Measurements from ENCODE around the gene TFF1.

TFF1 gene

DNA sequence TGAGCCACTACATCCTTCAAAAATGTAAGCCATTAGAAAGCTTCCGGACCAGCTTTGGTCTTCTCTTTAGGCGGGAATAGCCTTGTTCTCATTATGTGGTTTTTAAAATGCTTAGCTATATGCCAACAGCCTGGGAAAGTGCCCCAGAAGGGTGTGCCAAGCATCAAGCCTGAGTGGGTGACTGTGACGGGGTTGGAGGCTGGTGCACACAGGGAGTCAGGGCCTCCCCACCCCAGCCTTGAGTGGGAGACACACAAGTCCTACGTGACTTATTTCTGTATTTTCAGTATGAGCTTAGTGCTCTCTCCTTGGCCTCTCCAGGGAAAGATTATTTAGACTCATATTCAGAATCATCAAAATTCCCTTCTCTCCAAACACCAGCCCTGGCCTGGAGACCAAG is 47.2 kb upstream of the TFF1 start:
- WGBS, 2 donors (ENCODE audit: extremely low coverage in 2 of 2, insufficient read length in 2 of 2, insufficient replicate concordance in 1 of 2): no CpG with 5 or more reads among the region's 4 CpGs
- Histone ChIP-seq H3K79me1 (ENCODE audit: low read depth, low read length) (no peaks in the 10 kb centered on the region), H3K4me1 (ENCODE audit: control insufficient read depth in 2 of 2, insufficient read depth in 1 of 2, low read depth in 1 of 2, low read length in 2 of 2) (peaks cover 0 to 5% of the 10 kb centered on the region in 2 donors), H2BK5ac (ENCODE audit: low read length) (no peak overlapping the region), H2AFZ (ENCODE audit: low read length) (no peak overlapping the region), H4K91ac (ENCODE audit: low read depth, low read length, poor library complexity) (no peak overlapping the region), H3K4me2 (ENCODE audit: insufficient read depth, low read length, poor library complexity, severe bottlenecking) (no peak overlapping the region), H4K8ac (ENCODE audit: low read depth, low read length) (no peak overlapping the region), H3K4me3 (ENCODE audit: low read length in 2 of 2) (no peak overlapping the region), H3K27me3 (ENCODE audit: control insufficient read depth in 3 of 3, insufficient read depth in 3 of 3, low read depth in 1 of 3, low read length in 3 of 3) (no peaks in the 10 kb centered on the region), H3K9me3 (replicated peaks in 1 of 2; ENCODE audit: control insufficient read depth in 2 of 2, insufficient read depth in 1 of 2, low read depth in 1 of 2, low read length in 2 of 2) (peaks cover 0 to 5% of the 10 kb centered on the region in 2 donors), H2BK15ac (ENCODE audit: low read length) (no peak overlapping the region), H2BK120ac (ENCODE audit: low read depth, low read length) (no peak overlapping the region), H3K18ac (ENCODE audit: low read length) (no peak overlapping the region), H2BK12ac (ENCODE audit: low read length) (no peak overlapping the region), H3K4ac (ENCODE audit: low read length) (no peak overlapping the region), H3K27ac (replicated peaks; ENCODE audit: low read length) (no peak overlapping the region), H3K23ac (ENCODE audit: low read depth, low read length, poor library complexity) (no peak overlapping the region), H2AK5ac (ENCODE audit: low read depth, low read length) (no peak overlapping the region), H3K14ac (ENCODE audit: low read length) (no peak overlapping the region), H3K9ac (ENCODE audit: low read depth, low read length, poor library complexity) (no peak overlapping the region), H3K36me3 (replicated peaks in 1 of 2; ENCODE audit: control insufficient read depth in 2 of 2, insufficient read depth in 2 of 2, low read length in 2 of 2) (no peaks in the 10 kb centered on the region)
- DNase-seq (ENCODE audit: low spot score): no peak

DNA sequence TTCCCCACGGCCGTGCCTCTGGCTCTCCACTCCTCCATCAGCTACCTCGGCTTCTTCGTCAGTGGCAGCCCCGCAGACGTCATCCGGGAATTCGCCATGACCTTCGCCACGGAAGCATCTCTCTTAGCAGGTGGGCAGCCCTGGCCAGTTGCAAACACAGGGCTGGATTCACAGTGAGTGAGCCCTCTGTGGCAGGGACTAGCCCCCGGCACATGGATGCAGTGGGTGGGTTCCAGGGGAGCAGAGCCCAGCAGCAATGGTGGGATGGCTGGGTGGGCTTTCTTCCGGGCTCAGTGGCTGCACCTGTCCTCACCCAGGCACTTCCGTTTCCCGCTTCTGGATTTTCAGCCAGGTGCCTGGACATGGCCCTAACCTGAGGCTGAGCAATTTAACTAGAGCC is 46.8 kb upstream of the TFF1 start:
- no peak for DNase-seq (ENCODE audit: low spot score)
- Histone ChIP-seq H3K23ac (ENCODE audit: low read depth, low read length, poor library complexity) (peak overlapping the region; percentile 20), H3K14ac (ENCODE audit: low read length) (peak overlapping the region; percentile 91), H3K4me3 (ENCODE audit: low read length in 2 of 2) (no peak overlapping the region), H3K27ac (replicated peaks; ENCODE audit: low read length) (no peak overlapping the region), H3K9me3 (replicated peaks in 1 of 2; ENCODE audit: control insufficient read depth in 2 of 2, insufficient read depth in 1 of 2, low read depth in 1 of 2, low read length in 2 of 2) (peaks cover 0 to 5% of the 10 kb centered on the region in 2 donors), H3K27me3 (ENCODE audit: control insufficient read depth in 3 of 3, insufficient read depth in 3 of 3, low read depth in 1 of 3, low read length in 3 of 3) (no peaks in the 10 kb centered on the region), H3K4ac (ENCODE audit: low read length) (no peak overlapping the region), H2AFZ (ENCODE audit: low read length) (no peak overlapping the region), H2BK120ac (ENCODE audit: low read depth, low read length) (no peak overlapping the region), H3K18ac (ENCODE audit: low read length) (peak overlapping the region; percentile 20), H3K36me3 (replicated peaks in 1 of 2; ENCODE audit: control insufficient read depth in 2 of 2, insufficient read depth in 2 of 2, low read length in 2 of 2) (no peaks in the 10 kb centered on the region), H4K8ac (ENCODE audit: low read depth, low read length) (no peak overlapping the region), H4K91ac (ENCODE audit: low read depth, low read length, poor library complexity) (no peak overlapping the region), H2BK15ac (ENCODE audit: low read length) (no peak overlapping the region), H2BK12ac (ENCODE audit: low read length) (peak overlapping the region; percentile 6), H2BK5ac (ENCODE audit: low read length) (no peak overlapping the region), H3K79me1 (ENCODE audit: low read depth, low read length) (no peaks in the 10 kb centered on the region), H2AK5ac (ENCODE audit: low read depth, low read length) (peak overlapping the region; percentile 58), H3K4me1 (ENCODE audit: control insufficient read depth in 2 of 2, insufficient read depth in 1 of 2, low read depth in 1 of 2, low read length in 2 of 2) (peaks cover 0 to 5% of the 10 kb centered on the region in 2 donors), H3K9ac (ENCODE audit: low read depth, low read length, poor library complexity) (no peak overlapping the region), H3K4me2 (ENCODE audit: insufficient read depth, low read length, poor library complexity, severe bottlenecking) (no peak overlapping the region)
- WGBS, 2 donors (ENCODE audit: extremely low coverage in 2 of 2, insufficient read length in 2 of 2, insufficient replicate concordance in 1 of 2): no CpG with 5 or more reads among the region's 14 CpGs

DNA sequence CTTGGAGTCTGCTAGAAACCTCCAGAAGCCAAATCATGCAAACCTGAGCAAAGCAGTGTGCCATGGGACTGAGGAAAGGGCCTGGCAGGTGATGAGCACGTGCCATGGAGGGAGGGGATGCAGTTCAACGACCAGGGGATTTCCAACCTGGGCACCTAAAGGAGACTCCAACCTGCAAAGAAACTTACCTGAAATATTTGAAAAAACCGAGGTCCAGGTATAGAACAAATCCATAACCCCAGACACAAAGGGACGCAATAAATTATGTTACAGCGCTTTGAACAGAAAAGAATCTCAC is 46.2 kb upstream of the TFF1 start:
- no peak overlapping the region for H3K14ac ChIP-seq (ENCODE audit: low read length)
- no peak overlapping the region for H3K9ac ChIP-seq (ENCODE audit: low read depth, low read length, poor library complexity)
- H3K9me3 ChIP-seq (replicated peaks in 1 of 2; ENCODE audit: control insufficient read depth in 2 of 2, insufficient read depth in 1 of 2, low read depth in 1 of 2, low read length in 2 of 2): peaks cover 0 to 5% of the 10 kb centered on the region in 2 donors
- H2BK12ac ChIP-seq (ENCODE audit: low read length): no peak overlapping the region
- no peak overlapping the region for H4K91ac ChIP-seq (ENCODE audit: low read depth, low read length, poor library complexity)
- no peak overlapping the region for H3K4me3 ChIP-seq (ENCODE audit: low read length in 2 of 2)
- H3K23ac ChIP-seq (ENCODE audit: low read depth, low read length, poor library complexity): no peak overlapping the region
- no peak overlapping the region for H2AFZ ChIP-seq (ENCODE audit: low read length)
- H3K27ac ChIP-seq (replicated peaks; ENCODE audit: low read length): no peak overlapping the region
- H3K4me1 ChIP-seq (ENCODE audit: control insufficient read depth in 2 of 2, insufficient read depth in 1 of 2, low read depth in 1 of 2, low read length in 2 of 2): peaks cover 0 to 5% of the 10 kb centered on the region in 2 donors
- H2BK120ac ChIP-seq (ENCODE audit: low read depth, low read length): no peak overlapping the region
- H2BK15ac ChIP-seq (ENCODE audit: low read length): no peak overlapping the region
- H4K8ac ChIP-seq (ENCODE audit: low read depth, low read length): no peak overlapping the region
- H2BK5ac ChIP-seq (ENCODE audit: low read length): peak overlapping the region; percentile 49
- no peaks in the 10 kb centered on the region for H3K36me3 ChIP-seq (replicated peaks in 1 of 2; ENCODE audit: control insufficient read depth in 2 of 2, insufficient read depth in 2 of 2, low read length in 2 of 2)
- peak overlapping the region; percentile 41 for H2AK5ac ChIP-seq (ENCODE audit: low read depth, low read length)
- no CpG with 5 or more reads among the region's 5 CpGs for WGBS, 2 donors (ENCODE audit: extremely low coverage in 2 of 2, insufficient read length in 2 of 2, insufficient replicate concordance in 1 of 2)
- H3K18ac ChIP-seq (ENCODE audit: low read length): peak overlapping the region; percentile 49
- no peaks in the 10 kb centered on the region for H3K79me1 ChIP-seq (ENCODE audit: low read depth, low read length)
- no peak overlapping the region for H3K4ac ChIP-seq (ENCODE audit: low read length)
- no peaks in the 10 kb centered on the region for H3K27me3 ChIP-seq (ENCODE audit: control insufficient read depth in 3 of 3, insufficient read depth in 3 of 3, low read depth in 1 of 3, low read length in 3 of 3)
- DNase-seq (ENCODE audit: low spot score): no peak
- H3K4me2 ChIP-seq (ENCODE audit: insufficient read depth, low read length, poor library complexity, severe bottlenecking): no peak overlapping the region

DNA sequence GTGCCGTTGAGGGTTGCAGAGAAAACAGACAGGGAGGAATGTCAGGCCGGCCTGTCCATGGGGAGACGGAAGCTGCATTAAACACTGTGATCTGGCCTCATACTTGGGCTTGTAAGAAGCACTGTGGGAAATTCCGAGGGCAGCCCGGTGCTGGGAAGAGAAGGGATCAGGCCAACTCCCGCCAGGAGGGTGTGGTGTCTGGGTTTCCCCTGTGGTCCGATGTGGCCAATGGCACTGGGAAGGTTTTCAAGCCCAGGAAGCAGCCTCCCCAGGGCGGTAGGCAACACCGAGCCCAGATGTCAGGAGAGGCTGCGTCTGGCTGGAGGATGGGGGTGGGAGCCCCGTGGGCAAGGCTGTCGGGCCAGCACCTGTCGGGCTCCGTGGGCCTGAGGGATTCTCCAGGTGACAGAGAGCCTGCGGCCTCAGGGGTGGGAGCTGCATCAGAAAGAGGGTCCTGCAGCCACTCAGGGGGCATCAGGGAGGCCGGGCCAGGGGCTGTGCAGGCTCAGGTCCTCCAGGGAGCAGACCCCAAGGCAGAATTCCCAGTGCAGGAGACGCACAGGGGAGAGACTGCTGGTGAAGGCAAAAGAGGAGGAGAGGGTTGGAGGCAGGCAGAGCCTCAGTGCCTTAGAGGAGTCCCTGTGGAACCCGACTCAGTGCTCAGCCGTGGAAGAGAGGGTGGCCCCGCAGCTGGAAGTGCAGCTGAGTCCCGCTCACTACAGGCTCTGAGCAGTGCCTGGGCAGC is 45.7 kb upstream of the TFF1 start:
- H2AFZ ChIP-seq (ENCODE audit: low read length): no peak overlapping the region
- no peaks in the 10 kb centered on the region for H3K79me1 ChIP-seq (ENCODE audit: low read depth, low read length)
- H3K9me3 ChIP-seq (replicated peaks in 1 of 2; ENCODE audit: control insufficient read depth in 2 of 2, insufficient read depth in 1 of 2, low read depth in 1 of 2, low read length in 2 of 2): peaks cover 0 to 5% of the 10 kb centered on the region in 2 donors
- no peak for DNase-seq (ENCODE audit: low spot score)
- no peak overlapping the region for H3K4me3 ChIP-seq (ENCODE audit: low read length in 2 of 2)
- H3K23ac ChIP-seq (ENCODE audit: low read depth, low read length, poor library complexity): peak overlapping the region; percentile 26
- peak overlapping the region; percentile 41 for H2AK5ac ChIP-seq (ENCODE audit: low read depth, low read length)
- H4K91ac ChIP-seq (ENCODE audit: low read depth, low read length, poor library complexity): no peak overlapping the region
- no peak overlapping the region for H3K14ac ChIP-seq (ENCODE audit: low read length)
- no peak overlapping the region for H2BK120ac ChIP-seq (ENCODE audit: low read depth, low read length)
- peak overlapping the region; percentile 49 for H2BK5ac ChIP-seq (ENCODE audit: low read length)
- H2BK15ac ChIP-seq (ENCODE audit: low read length): no peak overlapping the region
- WGBS, 2 donors (ENCODE audit: extremely low coverage in 2 of 2, insufficient read length in 2 of 2, insufficient replicate concordance in 1 of 2): no CpG with 5 or more reads among the region's 21 CpGs
- peak overlapping the region; percentile 50 for H3K9ac ChIP-seq (ENCODE audit: low read depth, low read length, poor library complexity)
- H3K27me3 ChIP-seq (ENCODE audit: control insufficient read depth in 3 of 3, insufficient read depth in 3 of 3, low read depth in 1 of 3, low read length in 3 of 3): peaks cover 0 to 5% (median 0%) of the 10 kb centered on the region in 3 experiments
- peak overlapping the region; percentile 49 for H3K18ac ChIP-seq (ENCODE audit: low read length)
- H4K8ac ChIP-seq (ENCODE audit: low read depth, low read length): no peak overlapping the region
- H3K27ac ChIP-seq (replicated peaks; ENCODE audit: low read length): no peak overlapping the region
- no peak overlapping the region for H3K4me2 ChIP-seq (ENCODE audit: insufficient read depth, low read length, poor library complexity, severe bottlenecking)
- no peak overlapping the region for H3K4ac ChIP-seq (ENCODE audit: low read length)
- H2BK12ac ChIP-seq (ENCODE audit: low read length): peak overlapping the region; percentile 48
- H3K4me1 ChIP-seq (ENCODE audit: control insufficient read depth in 2 of 2, insufficient read depth in 1 of 2, low read depth in 1 of 2, low read length in 2 of 2): peaks cover 0 to 5% of the 10 kb centered on the region in 2 donors
- H3K36me3 ChIP-seq (replicated peaks in 1 of 2; ENCODE audit: control insufficient read depth in 2 of 2, insufficient read depth in 2 of 2, low read length in 2 of 2): no peaks in the 10 kb centered on the region
